ENCODE data around the gene PAPLN.

DNA sequence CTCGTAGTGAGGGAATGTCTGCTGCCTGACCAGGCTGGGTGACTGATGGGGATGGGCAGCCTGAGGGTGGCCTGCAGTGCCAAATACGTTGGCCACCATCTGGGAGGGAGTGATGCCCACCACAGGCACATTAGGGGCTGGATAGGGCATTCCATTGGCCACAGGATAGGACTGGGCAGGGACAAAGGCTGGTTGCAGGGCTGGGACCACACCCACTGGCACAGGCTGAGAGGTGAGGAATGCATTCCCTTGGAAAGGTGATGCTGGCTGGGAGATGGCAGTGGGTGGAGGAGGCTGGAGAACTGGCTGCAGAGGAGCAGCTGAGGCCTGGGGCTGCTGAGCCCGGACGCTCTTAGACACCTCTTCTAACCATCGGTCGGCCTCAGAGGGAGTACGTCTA is 39.5 kb downstream of the PAPLN start:
- no peak for TF ChIP-seq EHMT2 (IDR thresholded peaks at IDR 0.05)
- no peak for TF ChIP-seq POLR2AphosphoS5 (IDR thresholded peaks at IDR 0.05; ENCODE audit: control insufficient read depth, insufficient read depth, low read depth, low read length)
- no peak for TF ChIP-seq POLR2A (conservative IDR thresholded peaks at IDR 0.05)
- no peak for TF ChIP-seq ZNF766 (CRISPR knock-in tag; conservative IDR thresholded peaks at IDR 0.05)
- TF ChIP-seq RB1 (IDR thresholded peaks at IDR 0.05; ENCODE audit: low read depth): no peak
- TF ChIP-seq ZFX (CRISPR knock-in tag; IDR thresholded peaks at IDR 0.05): no peak
- TF ChIP-seq, protein P1, sequence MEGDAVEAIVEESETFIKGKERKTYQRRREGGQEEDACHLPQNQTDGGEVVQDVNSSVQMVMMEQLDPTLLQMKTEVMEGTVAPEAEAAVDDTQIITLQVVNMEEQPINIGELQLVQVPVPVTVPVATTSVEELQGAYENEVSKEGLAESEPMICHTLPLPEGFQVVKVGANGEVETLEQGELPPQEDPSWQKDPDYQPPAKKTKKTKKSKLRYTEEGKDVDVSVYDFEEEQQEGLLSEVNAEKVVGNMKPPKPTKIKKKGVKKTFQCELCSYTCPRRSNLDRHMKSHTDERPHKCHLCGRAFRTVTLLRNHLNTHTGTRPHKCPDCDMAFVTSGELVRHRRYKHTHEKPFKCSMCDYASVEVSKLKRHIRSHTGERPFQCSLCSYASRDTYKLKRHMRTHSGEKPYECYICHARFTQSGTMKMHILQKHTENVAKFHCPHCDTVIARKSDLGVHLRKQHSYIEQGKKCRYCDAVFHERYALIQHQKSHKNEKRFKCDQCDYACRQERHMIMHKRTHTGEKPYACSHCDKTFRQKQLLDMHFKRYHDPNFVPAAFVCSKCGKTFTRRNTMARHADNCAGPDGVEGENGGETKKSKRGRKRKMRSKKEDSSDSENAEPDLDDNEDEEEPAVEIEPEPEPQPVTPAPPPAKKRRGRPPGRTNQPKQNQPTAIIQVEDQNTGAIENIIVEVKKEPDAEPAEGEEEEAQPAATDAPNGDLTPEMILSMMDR (IDR thresholded peaks at IDR 0.05 in 2 of 3, conservative IDR thresholded peaks at IDR 0.05 in 1 of 3; ENCODE audit: insufficient read depth in 2 of 3, low read depth in 1 of 3, low read length in 3 of 3): no peak
- no peak for TF ChIP-seq HMG20B (CRISPR knock-in tag; IDR thresholded peaks at IDR 0.05)
- TF ChIP-seq EGR1 (conservative IDR thresholded peaks at IDR 0.05): no peak
- TF ChIP-seq MXI1 (IDR thresholded peaks at IDR 0.05; ENCODE audit: low read depth, low read length): no peak
- no peak for TF ChIP-seq DPF2 (IDR thresholded peaks at IDR 0.05)
- no peak for TF ChIP-seq ZBTB7A (IDR thresholded peaks at IDR 0.05; ENCODE audit: borderline replicate concordance, control insufficient read depth, low read depth, low read length)
- TF ChIP-seq DNMT1 (IDR thresholded peaks at IDR 0.05): no peak
- TF ChIP-seq, protein P2, sequence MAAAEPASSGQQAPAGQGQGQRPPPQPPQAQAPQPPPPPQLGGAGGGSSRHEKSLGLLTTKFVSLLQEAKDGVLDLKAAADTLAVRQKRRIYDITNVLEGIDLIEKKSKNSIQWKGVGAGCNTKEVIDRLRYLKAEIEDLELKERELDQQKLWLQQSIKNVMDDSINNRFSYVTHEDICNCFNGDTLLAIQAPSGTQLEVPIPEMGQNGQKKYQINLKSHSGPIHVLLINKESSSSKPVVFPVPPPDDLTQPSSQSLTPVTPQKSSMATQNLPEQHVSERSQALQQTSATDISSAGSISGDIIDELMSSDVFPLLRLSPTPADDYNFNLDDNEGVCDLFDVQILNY (CRISPR knock-in tag; IDR thresholded peaks at IDR 0.05): no peak
